Measurements from ENCODE around the gene LGSN. TPM values are rescaled to one million over a fixed set of nuclear protein-coding genes. Genes with fewer than 3 reads are reported as not detected.
"Not testable (repeated sequence)": the region's sequence is repeated elsewhere in the genome, so short reads cannot be mapped to it uniquely, and the experiment has no call there.

Gene LGSN
- total and polyA plus RNA-seq, 5 experiments from 2014 or later, result 0.08 to 0.14 TPM; not detected in 3

- H3K9me3 Mint-ChIP-seq, result peaks cover 0 to 2% (median 0%) of the 10 kb centered on the region in 9 donors
- peaks cover 0 to 4% (median 0%) of the 10 kb centered on the region in 5 donors for H3K27me3 Mint-ChIP-seq
- no peak overlapping the region for H3K27ac Mint-ChIP-seq
- no peaks in the 10 kb centered on the region for H3K36me3 Mint-ChIP-seq
- POLR2A ChIA-PET, result no interaction called here
- DNase-seq (no peak), ATAC-seq (no peak)
- H3K4me3 Mint-ChIP-seq, result no peak overlapping the region
- no peaks in the 10 kb centered on the region for H3K4me1 Mint-ChIP-seq
Observed at GRCh38 chr6:63263444-63263843, 56.3 kb downstream of the LGSN start.

- H3K27me3 Mint-ChIP-seq, result peaks cover 0 to 4% (median 0%) of the 10 kb centered on the region in 5 donors
- ATAC-seq, result no peak
- H3K9me3 Mint-ChIP-seq, result peaks cover 0 to 2% (median 0%) of the 10 kb centered on the region in 9 donors
- H3K4me1 Mint-ChIP-seq, result no peaks in the 10 kb centered on the region
- no peaks in the 10 kb centered on the region for H3K36me3 Mint-ChIP-seq
- no peak overlapping the region for H3K27ac Mint-ChIP-seq
- POLR2A ChIA-PET, result no interaction called here
- DNase-seq, result no peak
- no peak overlapping the region for H3K4me3 Mint-ChIP-seq
Observed at GRCh38 chr6:63261820-63262219, 58.0 kb downstream of the LGSN start.

- H3K4me3 Mint-ChIP-seq, result no peak overlapping the region
- H3K27ac Mint-ChIP-seq, result no peak overlapping the region
- H3K9me3 Mint-ChIP-seq, result no peaks in the 10 kb centered on the region
- H3K4me1 Mint-ChIP-seq, result no peaks in the 10 kb centered on the region
- H3K27me3 Mint-ChIP-seq, result peaks cover 0 to 4% (median 0%) of the 10 kb centered on the region in 5 donors
- POLR2A ChIA-PET, result no interaction called here
- ATAC-seq (no peak), DNase-seq (no peak)
- H3K36me3 Mint-ChIP-seq, result no peaks in the 10 kb centered on the region
Observed at GRCh38 chr6:63259153-63259552, 60.6 kb downstream of the LGSN start.

GRCh38 chr6:63249875-63250482 lies 69.8 kb downstream of the LGSN start:
- ATAC-seq (no peak), DNase-seq (no peak)
- H3K27ac Mint-ChIP-seq, result no peak overlapping the region
- H3K36me3 Mint-ChIP-seq, result no peaks in the 10 kb centered on the region
- H3K4me3 Mint-ChIP-seq, result no peak overlapping the region
- POLR2A ChIA-PET, result no interaction called here
- peaks cover 0 to 1% (median 0%) of the 10 kb centered on the region in 5 donors for H3K27me3 Mint-ChIP-seq
- H3K4me1 Mint-ChIP-seq, result no peaks in the 10 kb centered on the region
- H3K9me3 Mint-ChIP-seq, result no peaks in the 10 kb centered on the region

- H3K36me3 Mint-ChIP-seq, result no peaks in the 10 kb centered on the region
- no peak overlapping the region for H3K27ac Mint-ChIP-seq
- H3K9me3 Mint-ChIP-seq, result no peaks in the 10 kb centered on the region
- ATAC-seq (no peak), DNase-seq (no peak)
- H3K4me1 Mint-ChIP-seq, result no peaks in the 10 kb centered on the region
- no peak overlapping the region for H3K4me3 Mint-ChIP-seq
- POLR2A ChIA-PET, result interaction anchor here (0.7 kb wide), 1 partner anchor 13 kb away, joined by 5 read pairs; no protein-coding TSS in a partner anchor
- no peaks in the 10 kb centered on the region for H3K27me3 Mint-ChIP-seq
Observed at GRCh38 chr6:63246581-63246980, 73.2 kb downstream of the LGSN start.

GRCh38 chr6:63245909-63246308 lies 73.9 kb downstream of the LGSN start:
- no peaks in the 10 kb centered on the region for H3K27me3 Mint-ChIP-seq
- DNase-seq, result no peak
- H3K36me3 Mint-ChIP-seq, result no peaks in the 10 kb centered on the region
- POLR2A ChIA-PET, result no interaction called here
- H3K4me3 Mint-ChIP-seq, result no peak overlapping the region
- ATAC-seq, result no peak
- no peaks in the 10 kb centered on the region for H3K4me1 Mint-ChIP-seq
- no peak overlapping the region for H3K27ac Mint-ChIP-seq
- H3K9me3 Mint-ChIP-seq, result no peaks in the 10 kb centered on the region

GRCh38 chr6:63245420-63245819 lies 74.4 kb downstream of the LGSN start:
- Mint-ChIP-seq H3K36me3 (no peaks in the 10 kb centered on the region), H3K4me1 (no peaks in the 10 kb centered on the region), H3K27ac (no peak overlapping the region), H3K4me3 (no peak overlapping the region), H3K27me3 (no peaks in the 10 kb centered on the region), H3K9me3 (no peaks in the 10 kb centered on the region)
- DNase-seq (no peak), ATAC-seq (no peak)
- POLR2A ChIA-PET, result no interaction called here

GRCh38 chr6:63236398-63236817 lies 83.4 kb downstream of the LGSN start:
- H3K27ac Mint-ChIP-seq, result no peak overlapping the region
- H3K9me3 Mint-ChIP-seq, result peaks cover 7 to 21% (median 11%) of the 10 kb centered on the region in 9 donors
- peaks cover 0 to 19% (median 5%) of the 10 kb centered on the region in 5 donors for H3K27me3 Mint-ChIP-seq
- H3K4me1 Mint-ChIP-seq, result no peaks in the 10 kb centered on the region
- POLR2A ChIA-PET, result no interaction called here
- H3K4me3 Mint-ChIP-seq, result no peak overlapping the region
- DNase-seq, result no peak
- ATAC-seq, result no peak
- H3K36me3 Mint-ChIP-seq, result no peaks in the 10 kb centered on the region

GRCh38 chr6:63230511-63230910 lies 89.3 kb downstream of the LGSN start:
- H3K4me1 Mint-ChIP-seq, ATAC-seq, H3K36me3 Mint-ChIP-seq, DNase-seq, H3K27me3 Mint-ChIP-seq, POLR2A ChIA-PET, H3K4me3 Mint-ChIP-seq, H3K27ac Mint-ChIP-seq: not testable (repeated sequence)
- peaks cover 6 to 29% (median 12%) of the 10 kb centered on the region in 9 donors for H3K9me3 Mint-ChIP-seq

- H3K4me1 Mint-ChIP-seq, H3K36me3 Mint-ChIP-seq, H3K27me3 Mint-ChIP-seq, H3K4me3 Mint-ChIP-seq, H3K27ac Mint-ChIP-seq, ATAC-seq, POLR2A ChIA-PET: not testable (repeated sequence)
- H3K9me3 Mint-ChIP-seq, result peaks cover 6 to 28% (median 10%) of the 10 kb centered on the region in 9 donors
- DNase-seq, result peak in 1 of 10 donors; percentile 59
Observed at GRCh38 chr6:63230027-63230426, 89.8 kb downstream of the LGSN start.

GRCh38 chr6:63227928-63228894 lies 91.6 kb downstream of the LGSN start:
- H3K4me3 Mint-ChIP-seq, H3K4me1 Mint-ChIP-seq, H3K27ac Mint-ChIP-seq, ATAC-seq, DNase-seq, POLR2A ChIA-PET, H3K36me3 Mint-ChIP-seq, H3K27me3 Mint-ChIP-seq: not testable (repeated sequence)
- peaks cover 0 to 22% (median 5%) of the 10 kb centered on the region in 9 donors for H3K9me3 Mint-ChIP-seq

- DNase-seq, H3K27me3 Mint-ChIP-seq, H3K27ac Mint-ChIP-seq, ATAC-seq, H3K4me3 Mint-ChIP-seq, H3K36me3 Mint-ChIP-seq, H3K4me1 Mint-ChIP-seq, POLR2A ChIA-PET: not testable (repeated sequence)
- H3K9me3 Mint-ChIP-seq, result peaks cover 0 to 18% (median 5%) of the 10 kb centered on the region in 9 donors
Observed at GRCh38 chr6:63225987-63226386, 93.8 kb downstream of the LGSN start.

All from naive thymus-derived CD8-positive, alpha-beta T cell (primary cell).